Testis (tissue), 3 donors: ENCODE results near the gene CELF5. TPM values are rescaled to one million over a fixed set of nuclear protein-coding genes. Genes with fewer than 3 reads are reported as not detected.

Source experiments
- DNase-seq: peaks from one replicate; pipeline ENCODE4 v3.0.0-alpha.2; 2019
- H3K27ac ChIP-seq, 2 donors: fragments of 200-600 bp; sonication (generic); one replicate each; pipeline ENCODE4 v1.5.1; 2019
- H3K27me3 ChIP-seq: fragments of 200-600 bp; sonication (generic); one replicate; pipeline ENCODE4 v1.5.1; 2019
- H3K36me3 ChIP-seq: fragments of 200-600 bp; sonication (generic); one replicate; pipeline ENCODE4 v1.5.1; 2017; ENCODE audit warnings: low read depth; ENCODE audit errors: missing control alignments
- H3K4me1 ChIP-seq: fragments of 200-600 bp; sonication (generic); one replicate; pipeline ENCODE4 v1.5.1; 2019
- H3K4me3 ChIP-seq, 2 donors: fragments of 200-600 bp; sonication (generic); one replicate each; pipeline ENCODE4 v1.5.1; 2017 to 2019
- H3K9me3 ChIP-seq: fragments of 200-600 bp; sonication (generic); one replicate; pipeline ENCODE4 v1.5.1; 2017
- CTCF ChIP-seq, 3 experiments: fragments of 450-650 bp in 2 of 3; fragments of 200-600 bp in 1 of 3; sonication (generic) in 1 of 3; IDR thresholded peaks; one replicate each; pipeline ENCODE4 v1.5.1; 2016 to 2019; ENCODE audit warnings: antibody characterized with exemption in 3 of 3, mild to moderate bottlenecking in 2 of 3, moderate library complexity in 1 of 3
- POLR2A ChIP-seq: fragments of 450-650 bp; IDR thresholded peaks from one replicate; pipeline ENCODE4 v1.6.1; 2017; ENCODE audit warnings: antibody characterized with exemption, mild to moderate bottlenecking, moderate library complexity
- WGBS, 2 donors: methylation state at CpG; one replicate each; pipeline ENCODE4 v1.1.5; 2018; 5-methylcytosine and 5-hydroxymethylcytosine counted together
- intact Hi-C: fragments of 100-400 bp; cut with DNase I; formaldehyde crosslinking; loops from one replicate; pipeline ENCODE4 v1.15.1; 2023; ENCODE audit warnings: low total_unique reads
- polyA plus RNA-seq: library from polyadenylated mRNA; stranded (reverse); fragments of 350-450 nt; fragmentation: Illumina TruSeq; extraction: RNeasy Lipid Tissue Mini Kit (QIAGEN cat#74804); gene quantifications from one replicate; pipeline ENCODE4 v1.2.3, GENCODE V29; 2014; ENCODE audit warnings: low read depth, low replicate concordance; ENCODE audit not compliant: insufficient read depth
- total RNA-seq, 2 donors: library from RNA; depleted of rRNA; stranded (reverse); fragments of >200 nt; gene quantifications; one replicate each; pipeline ENCODE4 v1.2.3, GENCODE V29; 2016

Gene CELF5
- total and polyA plus RNA-seq, 3 donors from 2014 or later = 3.1 to 8.7 (median 6.6) TPM

DNA sequence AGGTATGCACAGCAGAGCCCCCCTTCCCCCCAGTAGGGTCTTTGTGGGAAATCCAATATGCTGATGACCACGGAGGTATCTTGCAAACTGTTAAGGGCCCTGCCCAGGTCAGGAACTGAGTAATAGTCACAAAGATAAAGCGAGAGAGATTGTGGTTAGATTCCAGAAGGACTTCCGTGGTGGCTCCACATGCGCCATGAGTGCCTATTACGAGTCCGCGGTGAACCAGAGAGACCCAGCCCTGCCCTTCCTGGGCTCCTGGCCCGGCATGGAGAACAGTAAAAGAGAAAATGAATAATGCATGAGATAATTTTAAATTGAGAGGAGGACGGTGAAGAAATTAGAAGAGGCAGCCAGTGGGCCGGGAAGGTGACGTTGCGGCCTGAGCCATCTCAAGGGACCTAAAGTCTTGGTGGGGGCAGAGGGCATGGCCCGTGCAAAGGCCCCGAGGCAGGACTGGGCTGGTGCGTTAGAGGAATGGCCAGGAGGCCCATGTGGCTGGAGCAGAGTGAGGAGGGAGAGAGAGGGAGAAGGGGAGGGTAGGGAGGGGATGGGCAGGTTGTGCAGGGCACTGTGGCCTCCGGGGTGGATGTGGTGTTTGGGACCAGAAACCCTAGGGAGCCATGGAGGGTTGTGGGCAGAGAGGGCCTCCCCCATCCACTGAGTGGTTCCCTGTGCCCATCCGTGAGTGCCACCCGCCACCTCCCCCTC lies 95.3 kb downstream of the CELF5 start:
- no peaks in the 10 kb centered on the region for H3K9me3 ChIP-seq
- no peak for TF ChIP-seq POLR2A
- TF ChIP-seq CTCF (IDR thresholded peaks at IDR 0.05) = no peak
- no peak overlapping the region for H3K27ac ChIP-seq
- H3K4me1 ChIP-seq = no peaks in the 10 kb centered on the region
- H3K4me3 ChIP-seq = no peak overlapping the region
- intact Hi-C loops = loop anchor here (5.0 kb wide), 1 partner anchor 153 kb away; no protein-coding TSS in a partner anchor
- no peaks in the 10 kb centered on the region for H3K27me3 ChIP-seq
- WGBS, 2 donors = 48 to 54% methylated on average over 16 to 18 of the region's 18 CpGs
- DNase-seq = no peak
- H3K36me3 ChIP-seq = no peaks in the 10 kb centered on the region

GRCh38 chr19:3320354-3320670 lies 95.9 kb downstream of the CELF5 start:
- Histone ChIP-seq H3K36me3 (no peaks in the 10 kb centered on the region), H3K9me3 (no peaks in the 10 kb centered on the region), H3K27me3 (no peaks in the 10 kb centered on the region), H3K27ac (no peak overlapping the region), H3K4me1 (no peaks in the 10 kb centered on the region), H3K4me3 (no peak overlapping the region)
- no peak for DNase-seq
- TF ChIP-seq CTCF (IDR thresholded peaks at IDR 0.05) (no peak), POLR2A (no peak)
- intact Hi-C loops = loop anchor here (5.0 kb wide), 1 partner anchor 152 kb away; no protein-coding TSS in a partner anchor
- 50 to 54% methylated on average over 16 to 29 of the region's 29 CpGs for WGBS, 2 donors

DNA sequence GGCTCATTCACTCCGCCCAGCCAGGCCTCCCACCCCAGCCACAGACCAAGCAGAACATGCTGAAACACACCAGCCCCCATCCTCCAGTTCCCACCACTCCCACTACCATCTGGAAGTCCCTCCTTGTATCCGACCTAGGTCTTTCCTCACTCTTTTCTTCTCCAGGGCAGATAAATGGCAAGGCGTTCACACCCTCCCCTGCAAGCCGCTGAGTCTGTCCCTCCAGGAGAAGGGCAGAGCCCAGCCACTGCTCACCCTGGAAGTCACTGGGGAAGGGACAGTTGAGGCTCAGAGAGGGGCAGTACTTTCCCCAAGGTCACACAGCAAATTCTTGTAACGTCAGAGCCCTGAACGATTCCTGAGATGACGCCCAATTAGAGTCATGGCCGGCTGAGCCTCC lies 96.4 kb downstream of the CELF5 start:
- H3K4me3 ChIP-seq = no peak overlapping the region
- no peaks in the 10 kb centered on the region for H3K27me3 ChIP-seq
- H3K27ac ChIP-seq = no peak overlapping the region
- no peak for DNase-seq
- intact Hi-C loops = loop anchor here (5.0 kb wide), 1 partner anchor 151 kb away; no protein-coding TSS in a partner anchor
- no peaks in the 10 kb centered on the region for H3K9me3 ChIP-seq
- H3K4me1 ChIP-seq = no peaks in the 10 kb centered on the region
- WGBS, 2 donors = 50 to 60% methylated on average over 8 of the region's 8 CpGs
- H3K36me3 ChIP-seq = no peaks in the 10 kb centered on the region
- TF ChIP-seq POLR2A = no peak
- TF ChIP-seq CTCF (IDR thresholded peaks at IDR 0.05) = no peak

- 61 to 64% methylated on average over 6 of the region's 6 CpGs for WGBS, 2 donors
- no peak overlapping the region for H3K27ac ChIP-seq
- TF ChIP-seq POLR2A (no peak), CTCF (IDR thresholded peaks at IDR 0.05) (no peak)
- H3K9me3 ChIP-seq = no peaks in the 10 kb centered on the region
- DNase-seq = no peak
- intact Hi-C loops = loop anchor here (5.0 kb wide), 1 partner anchor 151 kb away; no protein-coding TSS in a partner anchor
- H3K4me3 ChIP-seq = no peak overlapping the region
- H3K27me3 ChIP-seq = no peaks in the 10 kb centered on the region
- H3K36me3 ChIP-seq = no peaks in the 10 kb centered on the region
- H3K4me1 ChIP-seq = no peaks in the 10 kb centered on the region
Measured at GRCh38 chr19:3321696-3322095, 97.2 kb downstream of the CELF5 start.
